LNCAP (cell line): ENCODE results near the gene KAZALD1.

Experiments
- TF ChIP-seq, protein P1 (sequence below): fragments of 450-650 bp; IDR thresholded peaks from 2 replicates; pipeline ENCODE4 v1.5.1; 2017; ENCODE audit warnings: mild to moderate bottlenecking

KAZALD1 gene

DNA sequence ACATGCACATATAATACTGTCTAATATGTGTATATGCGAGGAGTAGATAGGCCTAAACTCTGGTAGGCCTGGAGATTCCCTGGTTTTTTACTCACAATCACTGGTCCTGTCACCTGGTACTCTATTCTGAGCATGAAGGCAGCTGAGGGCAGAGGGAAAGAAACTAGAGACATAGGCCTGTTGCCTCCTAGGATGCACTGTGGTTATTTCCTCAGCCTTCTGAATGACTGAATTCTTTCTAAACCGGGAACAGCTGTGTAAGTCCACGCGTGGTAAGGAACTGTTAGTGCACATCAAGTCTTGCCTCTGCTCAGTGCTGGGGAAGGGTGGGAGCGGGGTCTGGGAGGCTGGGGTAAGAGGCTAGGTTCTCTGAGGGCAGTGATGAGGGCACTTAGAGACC is 7.7 kb downstream of the KAZALD1 start:
- TF ChIP-seq, protein P1, sequence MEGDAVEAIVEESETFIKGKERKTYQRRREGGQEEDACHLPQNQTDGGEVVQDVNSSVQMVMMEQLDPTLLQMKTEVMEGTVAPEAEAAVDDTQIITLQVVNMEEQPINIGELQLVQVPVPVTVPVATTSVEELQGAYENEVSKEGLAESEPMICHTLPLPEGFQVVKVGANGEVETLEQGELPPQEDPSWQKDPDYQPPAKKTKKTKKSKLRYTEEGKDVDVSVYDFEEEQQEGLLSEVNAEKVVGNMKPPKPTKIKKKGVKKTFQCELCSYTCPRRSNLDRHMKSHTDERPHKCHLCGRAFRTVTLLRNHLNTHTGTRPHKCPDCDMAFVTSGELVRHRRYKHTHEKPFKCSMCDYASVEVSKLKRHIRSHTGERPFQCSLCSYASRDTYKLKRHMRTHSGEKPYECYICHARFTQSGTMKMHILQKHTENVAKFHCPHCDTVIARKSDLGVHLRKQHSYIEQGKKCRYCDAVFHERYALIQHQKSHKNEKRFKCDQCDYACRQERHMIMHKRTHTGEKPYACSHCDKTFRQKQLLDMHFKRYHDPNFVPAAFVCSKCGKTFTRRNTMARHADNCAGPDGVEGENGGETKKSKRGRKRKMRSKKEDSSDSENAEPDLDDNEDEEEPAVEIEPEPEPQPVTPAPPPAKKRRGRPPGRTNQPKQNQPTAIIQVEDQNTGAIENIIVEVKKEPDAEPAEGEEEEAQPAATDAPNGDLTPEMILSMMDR = no peak

DNA sequence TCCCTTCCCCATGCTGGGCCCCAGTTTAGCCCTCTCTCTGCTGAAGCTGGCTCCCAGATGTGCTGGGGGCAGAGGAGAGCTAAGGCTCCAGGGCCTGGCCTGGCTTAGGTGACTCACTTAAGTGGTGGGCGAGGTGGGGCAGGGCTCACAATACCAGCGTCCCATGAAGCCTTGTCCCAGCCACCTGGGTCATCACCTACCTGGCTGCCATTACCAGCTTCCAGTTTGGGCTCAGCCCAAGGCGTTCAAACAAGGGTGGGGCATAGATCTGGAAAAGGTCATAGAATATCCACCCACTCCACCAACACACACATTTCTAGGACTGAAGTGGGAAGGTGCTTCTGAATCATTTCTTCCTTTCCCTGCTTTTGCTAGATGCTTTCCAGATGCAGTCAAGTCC is 8.3 kb downstream of the KAZALD1 start:
- TF ChIP-seq, protein P1 = no peak

DNA sequence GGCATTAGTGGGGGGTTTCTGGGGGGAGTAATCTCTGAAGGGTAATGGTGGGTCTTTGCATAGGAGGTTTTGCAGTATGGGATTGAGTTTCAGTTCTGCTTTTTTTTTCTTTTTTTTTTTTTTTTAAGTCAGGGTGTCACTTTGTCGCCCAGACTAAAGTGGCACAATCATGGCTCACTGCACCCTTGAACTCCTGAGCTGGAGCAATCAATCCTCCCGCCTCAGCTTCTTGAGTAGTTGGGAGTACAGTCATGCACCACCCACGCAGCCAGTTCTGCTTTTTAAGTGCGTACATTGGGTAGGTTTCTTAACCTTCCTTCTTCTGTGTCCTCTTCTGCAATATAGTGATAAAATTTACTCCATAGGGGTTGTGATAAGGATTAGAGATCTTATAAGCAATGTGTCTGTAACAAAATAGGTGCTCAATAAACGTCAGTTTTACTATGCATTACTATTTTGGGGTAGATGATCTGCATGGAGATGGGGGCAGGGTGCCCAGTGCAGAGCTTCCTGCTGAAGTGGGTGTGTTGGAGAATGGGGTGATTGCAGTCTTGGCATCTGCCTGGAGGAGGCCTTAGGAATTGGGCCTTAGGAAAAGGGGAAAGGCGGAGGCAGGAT is 9.6 kb downstream of the KAZALD1 start:
- TF ChIP-seq, protein P1 = no peak

DNA sequence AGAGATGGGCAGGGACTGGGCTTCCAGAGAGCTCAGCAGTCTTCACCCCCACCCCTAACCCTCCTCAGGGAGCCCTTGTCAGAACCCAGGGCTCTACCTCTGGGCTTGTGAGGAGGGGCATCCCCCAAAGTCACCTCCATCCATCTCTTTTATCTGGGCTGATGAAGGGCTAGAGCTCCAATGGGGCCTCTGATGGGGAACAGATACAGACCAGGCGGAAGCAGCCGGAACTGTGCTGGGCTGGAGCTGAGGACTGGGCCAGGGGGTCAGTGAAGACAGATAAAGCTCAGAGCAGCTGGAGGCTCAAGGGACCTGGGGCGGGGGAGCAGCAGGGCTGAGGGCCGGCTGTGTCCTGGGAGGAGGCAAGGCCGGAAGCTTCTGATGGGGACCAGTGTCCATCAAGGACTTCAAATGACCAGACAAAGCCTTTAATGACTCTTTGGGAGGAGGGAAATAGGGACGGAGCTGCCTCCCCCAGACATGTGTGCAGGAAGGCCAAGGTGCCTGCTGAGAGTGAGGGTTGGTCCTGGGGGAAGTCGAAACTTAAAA is 10.2 kb downstream of the KAZALD1 start:
- TF ChIP-seq, protein P1 = no peak

DNA sequence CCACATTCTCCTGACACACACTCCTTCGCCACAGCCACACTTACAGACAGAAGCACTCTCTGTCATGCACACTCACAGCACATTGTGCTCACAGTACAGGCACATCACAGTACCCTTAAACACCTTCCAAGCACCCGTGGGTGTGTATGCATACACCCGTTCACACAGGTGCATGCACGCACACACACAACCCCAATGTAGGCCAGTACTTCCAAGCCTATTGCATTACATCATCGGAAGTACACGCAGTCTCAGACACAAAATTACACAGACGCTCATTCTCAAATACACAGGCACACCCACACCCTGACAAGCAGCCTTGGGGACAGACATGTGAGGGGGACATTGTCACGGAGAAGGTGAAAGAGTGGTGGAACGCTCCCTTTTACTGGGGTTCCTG is 11.1 kb downstream of the KAZALD1 start:
- TF ChIP-seq, protein P1 = no peak

DNA sequence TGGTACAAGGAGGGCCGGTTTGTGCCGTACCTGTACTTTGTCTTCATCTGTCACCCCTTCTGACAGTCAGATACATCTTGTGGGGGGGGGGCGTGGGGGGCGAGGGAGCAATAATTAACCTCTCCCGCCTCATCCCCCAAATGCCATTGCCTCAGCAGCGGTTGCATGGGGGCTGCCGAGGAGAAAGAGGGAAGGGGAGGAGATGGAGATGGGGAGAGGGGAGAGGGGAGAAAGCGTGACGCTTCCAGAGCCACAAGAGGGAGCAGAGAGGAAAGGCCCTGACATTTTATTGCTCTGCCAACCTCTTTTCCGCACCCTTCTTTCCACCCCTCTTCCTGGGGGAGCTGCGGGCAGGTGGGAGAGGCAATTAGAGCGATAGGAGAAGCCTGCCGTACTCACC is 11.8 kb downstream of the KAZALD1 start:
- TF ChIP-seq, protein P1 = no peak

DNA sequence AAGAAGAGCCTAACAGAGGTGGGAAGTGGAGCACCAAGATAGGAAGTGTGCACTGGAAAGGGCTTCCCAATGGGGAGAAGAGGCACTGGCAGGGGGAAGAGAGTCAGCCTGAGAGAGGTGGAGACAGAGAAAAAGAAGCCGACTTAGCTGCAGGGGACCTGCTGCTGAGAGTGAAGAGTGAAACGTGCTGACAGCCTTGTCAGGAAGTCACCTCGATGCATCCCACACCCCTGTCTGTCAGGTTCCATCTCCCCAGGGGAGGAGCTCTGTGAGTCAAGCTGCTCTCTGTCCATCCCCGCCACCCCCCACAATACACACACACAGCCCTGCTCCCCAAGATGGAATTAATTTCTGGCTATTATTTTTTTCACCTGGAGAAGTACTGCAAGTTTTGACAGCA is 14.0 kb downstream of the KAZALD1 start:
- TF ChIP-seq, protein P1 = no peak

DNA sequence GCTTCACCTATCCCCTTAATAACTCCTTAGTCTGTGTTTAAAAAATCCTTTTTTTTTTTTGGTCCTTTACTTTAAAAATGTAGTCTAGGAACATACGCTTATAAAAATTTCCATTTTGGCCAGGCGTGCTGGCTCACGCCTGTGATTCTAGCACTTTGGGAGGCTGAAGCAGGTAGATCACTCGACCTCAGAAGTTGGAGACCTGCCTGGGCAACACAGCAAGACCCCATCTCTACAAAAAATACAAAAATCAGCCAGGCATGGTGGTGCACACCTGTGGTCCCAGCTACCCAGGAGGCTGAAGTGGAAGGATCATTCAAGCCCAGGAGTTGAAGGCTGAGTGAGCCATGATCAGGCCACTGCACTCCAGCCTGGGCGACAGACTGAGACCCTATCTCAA is 14.8 kb downstream of the KAZALD1 start:
- TF ChIP-seq, protein P1 = no peak
